BE2C (cell line): ENCODE measurements around the gene LGI4.

ENCODE experiments used
- DNase-seq: peaks from one replicate; pipeline ENCODE4 v3.0.0-alpha.2; 2020
- H3K27me3 ChIP-seq: fragments of 250-450 bp; sonication (Bioruptor Pico); 2 replicates; pipeline ENCODE4 v1.5.1; 2020; ENCODE audit warnings: mild to moderate bottlenecking
- H3K36me3 ChIP-seq: fragments of 250-450 bp; sonication (Bioruptor Pico); 2 replicates; pipeline ENCODE4 v1.5.1; 2020; ENCODE audit warnings: mild to moderate bottlenecking
- H3K4me1 ChIP-seq: fragments of 250-450 bp; sonication (Bioruptor Pico); 2 replicates; pipeline ENCODE4 v1.5.1; 2020
- H3K4me3 ChIP-seq: 2 replicates; pipeline ENCODE4 v1.5.1; 2011; ENCODE audit warnings: low read depth, low read length
- H3K9me3 ChIP-seq: fragments of 250-450 bp; sonication (Bioruptor Pico); 2 replicates; pipeline ENCODE4 v1.5.1; 2020
- CTCF ChIP-seq: IDR thresholded peaks from 2 replicates; pipeline ENCODE4 v1.5.1; 2012; ENCODE audit warnings: mild to moderate bottlenecking, low read depth, low read length

Gene LGI4

GRCh38 chr19:35086455-35086854, 48.4 kb downstream of the LGI4 start:
- no peak overlapping the region for H3K4me3 ChIP-seq
- TF ChIP-seq CTCF: no peak
- no peak for DNase-seq
- no peaks in the 10 kb centered on the region for H3K9me3 ChIP-seq
- no peaks in the 10 kb centered on the region for H3K27me3 ChIP-seq
- H3K4me1 ChIP-seq: no peaks in the 10 kb centered on the region; the same call in 1 of the 2 replicates
- H3K36me3 ChIP-seq: no peaks in the 10 kb centered on the region

DNA sequence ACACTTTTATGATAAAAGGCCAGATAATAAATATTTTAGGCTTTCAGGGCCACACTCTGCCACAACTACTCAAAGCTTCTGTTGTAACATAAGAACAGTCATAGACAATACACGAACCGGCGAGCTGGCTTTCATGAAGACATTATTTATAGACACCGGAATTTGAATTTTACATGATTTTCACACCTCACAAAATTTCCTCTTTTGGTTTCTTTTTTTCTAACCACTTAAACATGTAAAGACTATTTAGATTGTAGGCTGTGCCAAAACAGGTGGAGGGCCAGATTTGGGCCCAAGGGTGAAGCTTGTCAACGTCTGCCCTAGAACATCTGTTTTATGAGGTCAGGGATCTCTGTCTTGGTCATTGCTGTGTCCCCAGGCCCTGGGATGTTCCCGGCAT, 48.9 kb downstream of the LGI4 start:
- Histone ChIP-seq H3K4me1 (no peaks in the 10 kb centered on the region; the same call in 1 of the 2 replicates), H3K36me3 (no peaks in the 10 kb centered on the region), H3K4me3 (no peak overlapping the region), H3K27me3 (no peaks in the 10 kb centered on the region), H3K9me3 (no peaks in the 10 kb centered on the region)
- TF ChIP-seq CTCF: no peak
- no peak for DNase-seq

DNA sequence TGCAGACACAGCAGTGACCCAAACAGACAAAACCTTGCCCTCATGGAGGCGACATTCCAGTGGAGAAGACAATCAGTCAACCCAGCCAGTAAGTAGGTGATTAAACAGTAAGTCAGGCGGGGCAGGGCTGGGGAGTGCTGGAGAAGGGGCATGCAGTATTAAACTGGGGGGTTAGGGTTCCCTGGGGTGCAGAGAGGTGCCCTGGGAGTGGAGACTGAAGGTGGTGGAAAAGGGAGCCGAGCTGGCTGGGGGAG, 50.4 kb downstream of the LGI4 start:
- Histone ChIP-seq H3K36me3 (no peaks in the 10 kb centered on the region), H3K27me3 (no peaks in the 10 kb centered on the region), H3K4me3 (no peak overlapping the region), H3K9me3 (no peaks in the 10 kb centered on the region), H3K4me1 (no peaks in the 10 kb centered on the region)
- TF ChIP-seq CTCF: no peak
- no peak for DNase-seq

DNA sequence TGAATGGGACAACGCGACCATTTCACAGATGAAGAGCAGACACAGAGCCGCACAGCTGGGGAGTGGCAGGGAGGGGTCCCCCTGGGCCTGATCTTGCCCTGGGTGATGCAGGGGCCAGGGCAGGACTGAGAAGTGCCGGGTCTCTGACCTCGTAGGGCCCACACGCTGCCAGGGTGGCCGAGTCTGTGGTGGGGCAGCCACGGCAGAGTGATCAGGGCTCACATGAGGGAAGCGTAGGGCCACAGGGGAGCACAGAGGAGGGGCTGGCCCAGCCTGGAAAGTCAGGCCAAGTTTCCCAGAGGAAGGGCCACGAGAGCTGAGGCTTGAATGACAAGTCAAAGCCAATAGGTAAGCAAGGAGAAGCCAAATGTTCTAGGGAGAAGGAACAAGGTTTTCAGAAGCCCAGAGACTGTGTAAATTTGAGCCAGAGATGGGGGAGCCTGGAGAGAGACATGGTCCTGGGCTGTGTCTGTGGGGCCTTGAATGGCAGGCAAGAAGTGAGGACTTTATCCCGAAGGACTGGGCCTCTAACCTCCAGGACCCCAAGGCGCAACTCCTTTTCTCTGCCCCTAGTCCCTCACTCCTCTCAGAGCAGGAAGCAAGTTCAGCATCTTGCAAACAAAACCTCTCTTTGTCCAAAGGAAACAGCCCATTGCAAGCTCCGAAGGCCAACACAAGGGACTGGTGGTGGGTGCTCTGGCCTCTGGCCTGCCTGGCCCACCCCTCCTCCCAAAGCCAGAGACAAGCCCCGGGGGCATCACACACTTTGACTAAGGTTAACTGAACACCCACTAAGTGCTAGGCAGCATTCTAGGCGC, 51.0 kb downstream of the LGI4 start:
- Histone ChIP-seq H3K36me3 (no peaks in the 10 kb centered on the region), H3K4me1 (no peaks in the 10 kb centered on the region), H3K27me3 (no peaks in the 10 kb centered on the region), H3K4me3 (no peak overlapping the region), H3K9me3 (no peaks in the 10 kb centered on the region)
- DNase-seq: no peak
- TF ChIP-seq CTCF: no peak

DNA sequence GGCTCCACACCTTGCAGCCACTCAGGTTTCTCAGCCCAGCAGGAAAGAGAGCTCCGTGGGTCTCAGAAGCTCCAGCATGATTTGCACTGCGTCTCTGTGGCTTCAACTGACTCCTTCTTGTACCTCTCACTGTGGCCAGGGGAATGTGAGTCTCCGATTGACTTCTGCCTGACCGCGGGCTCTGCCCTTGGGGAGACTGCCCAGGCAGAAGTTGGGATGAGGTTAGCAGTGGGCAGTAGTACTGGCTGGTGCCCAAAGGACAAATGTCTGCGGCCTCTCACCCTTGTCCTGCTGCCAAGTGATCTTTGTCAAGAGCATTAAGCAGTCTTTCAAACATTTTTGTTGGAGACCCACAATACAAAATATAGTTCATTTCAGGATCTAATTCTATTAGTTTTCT, 53.7 kb downstream of the LGI4 start:
- no peak for DNase-seq
- no peak for TF ChIP-seq CTCF
- no peaks in the 10 kb centered on the region for H3K4me1 ChIP-seq
- no peak overlapping the region for H3K4me3 ChIP-seq
- no peaks in the 10 kb centered on the region for H3K27me3 ChIP-seq
- H3K9me3 ChIP-seq: no peaks in the 10 kb centered on the region
- H3K36me3 ChIP-seq: no peaks in the 10 kb centered on the region

GRCh38 chr19:35080613-35081170, 54.2 kb downstream of the LGI4 start:
- TF ChIP-seq CTCF: no peak
- no peaks in the 10 kb centered on the region for H3K27me3 ChIP-seq
- no peak for DNase-seq

More at GRCh38 chr19:35080613-35081170, 54.2 kb downstream of the LGI4 start:
- Histone ChIP-seq H3K4me3 (no peak overlapping the region), H3K4me1 (no peaks in the 10 kb centered on the region), H3K36me3 (no peaks in the 10 kb centered on the region), H3K9me3 (no peaks in the 10 kb centered on the region)
